Activated T-cell treated with anti-CD3 and anti-CD28 coated beads for 24 hours (primary cell): Measurements from ENCODE around the gene MORC3.
A peak's percentile ranks its signal among the peaks of the same experiment; 100 is the strongest.
"Not testable (repeated sequence)": the region's sequence is repeated elsewhere in the genome, so short reads cannot be mapped to it uniquely, and the experiment has no call there.

Source experiments
- DNase-seq: peaks from one replicate; pipeline ENCODE4 v3.0.0-alpha.2; 2020; ENCODE audit warnings: low read depth

The MORC3 gene

GRCh38 chr21:36319767-36320420 lies at the start of gene MORC3:
MORC3 (plus strand) TSS chr21:36320197; CDS start chr21:36320265, 68 bp downstream.
- DNase-seq, result peak; percentile 98

- DNase-seq, result not testable (repeated sequence)
These were observed 49.0 kb upstream of the MORC3 start for GRCh38 chr21:36270786-36271695.

GRCh38 chr21:36274128-36274527 lies 45.9 kb upstream of the MORC3 start:
- DNase-seq, result no peak

GRCh38 chr21:36282568-36283230 lies 37.3 kb upstream of the MORC3 start:
- DNase-seq, result no peak

- DNase-seq, result not testable (repeated sequence)
These were observed 36.8 kb upstream of the MORC3 start for GRCh38 chr21:36283231-36283622.

- DNase-seq, result no peak
These were observed 31.2 kb upstream of the MORC3 start for GRCh38 chr21:36288651-36289243.

GRCh38 chr21:36291509-36291908 lies 28.5 kb upstream of the MORC3 start:
- DNase-seq, result no peak

- no peak for DNase-seq
These were observed 22.5 kb upstream of the MORC3 start for GRCh38 chr21:36297406-36297937.

- DNase-seq, result peak; percentile 60
These were observed 21.9 kb upstream of the MORC3 start for GRCh38 chr21:36297938-36298572.

- DNase-seq, result no peak
These were observed 13.0 kb upstream of the MORC3 start for GRCh38 chr21:36306872-36307534.

GRCh38 chr21:36310016-36310415 lies 10.0 kb upstream of the MORC3 start:
- no peak for DNase-seq

GRCh38 chr21:36313446-36313845 lies 6.6 kb upstream of the MORC3 start:
- DNase-seq, result not testable (repeated sequence)

- not testable (repeated sequence) for DNase-seq
These were observed 4.0 kb upstream of the MORC3 start for GRCh38 chr21:36316045-36316444.

GRCh38 chr21:36316872-36317484 lies 3.0 kb upstream of the MORC3 start:
- DNase-seq, result no peak

- not testable (repeated sequence) for DNase-seq
These were observed 611 bp upstream of the MORC3 start for GRCh38 chr21:36319406-36319766.

GRCh38 chr21:36320421-36321324 lies 676 bp downstream of the MORC3 start:
- DNase-seq, result no peak

GRCh38 chr21:36321325-36322082 lies 1.5 kb downstream of the MORC3 start:
- DNase-seq, result no peak

GRCh38 chr21:36322083-36322424 lies 2.1 kb downstream of the MORC3 start:
- DNase-seq, result no peak

GRCh38 chr21:36323032-36323431 lies 3.0 kb downstream of the MORC3 start:
- DNase-seq, result no peak
